H54 (cell line): ENCODE measurements around the gene NCR1.
"Not testable (repeated sequence)": the region's sequence is repeated elsewhere in the genome, so short reads cannot be mapped to it uniquely, and the experiment has no call there.

Experiments
- DNase-seq: peaks from one replicate; pipeline ENCODE4 v3.0.0; 2011; ENCODE audit warnings: low spot score, mixed read lengths; ENCODE audit not compliant: insufficient read length
- FAIRE-seq: peaks from 3 replicates; lab custom pipeline; 2011; peaks lifted over from hg19 to GRCh38; lab: Jason Lieb, UNC
- POLR2A ChIP-seq: IDR thresholded peaks from 2 replicates; pipeline ENCODE4 v1.6.1; 2011; ENCODE audit warnings: low read depth, mild to moderate bottlenecking, low read length

NCR1 gene

DNA sequence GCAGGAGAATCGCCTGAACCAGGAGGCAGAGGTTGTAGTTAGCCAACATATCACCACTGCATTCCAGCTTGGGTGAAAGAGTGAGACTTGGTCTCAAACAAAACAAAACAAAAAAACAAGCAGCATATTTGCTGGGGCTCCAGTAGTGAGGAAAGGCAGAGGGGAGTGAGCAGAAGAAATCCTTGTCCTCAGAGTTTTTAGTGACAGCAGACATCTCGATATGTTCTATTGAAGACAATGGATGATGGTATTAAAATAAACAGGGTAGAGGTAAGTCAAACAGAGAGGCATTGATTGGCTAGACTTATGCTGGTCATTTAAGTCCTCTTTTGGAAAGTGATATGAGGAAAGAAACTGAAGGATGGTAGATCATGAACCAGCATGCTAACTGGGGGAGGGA is 22.4 kb downstream of the NCR1 start:
- DNase-seq (no peak), FAIRE-seq (no peak)
- TF ChIP-seq POLR2A, result no peak

DNA sequence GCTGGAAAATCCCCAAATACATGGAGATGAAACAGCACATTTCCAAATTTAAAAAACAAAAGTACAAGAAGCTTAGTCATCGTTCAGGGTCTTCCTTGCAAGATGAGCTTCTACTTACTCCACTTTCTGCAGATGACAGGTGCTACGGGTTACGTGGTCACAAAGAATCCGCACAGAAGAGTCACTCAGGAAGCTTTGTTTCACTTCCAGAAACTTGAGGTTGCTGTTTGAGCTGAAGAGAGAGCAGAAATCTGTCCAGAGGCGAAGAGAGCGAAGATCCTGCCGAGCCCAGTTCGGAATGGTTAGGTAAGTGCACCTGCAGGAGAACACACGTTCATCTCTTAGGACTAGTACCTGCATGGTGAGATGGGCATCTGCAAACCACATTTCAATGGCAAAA is 32.0 kb downstream of the NCR1 start:
- no peak for TF ChIP-seq POLR2A
- no peak for DNase-seq
- FAIRE-seq, result no peak

DNA sequence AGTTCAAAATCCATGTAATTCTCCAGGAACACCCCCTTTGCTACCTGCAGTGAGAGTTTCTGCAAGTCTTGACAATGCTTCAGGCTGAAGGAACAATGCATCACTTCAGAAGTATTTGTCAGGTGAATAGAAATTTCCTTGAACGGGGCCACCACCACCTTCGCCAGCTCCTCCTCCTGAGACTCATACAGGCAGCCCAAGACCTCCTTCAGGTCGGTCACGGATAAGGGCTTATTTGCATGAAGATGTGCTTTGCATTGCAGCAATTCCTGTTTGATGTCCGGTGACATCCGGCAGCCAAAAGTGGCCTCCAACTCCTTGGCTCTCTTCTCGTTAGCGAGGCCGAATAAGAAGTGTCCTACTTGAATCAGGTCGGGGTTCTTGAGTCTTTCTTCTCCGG is 33.0 kb downstream of the NCR1 start:
- TF ChIP-seq POLR2A, result no peak
- FAIRE-seq (no peak), DNase-seq (no peak)

DNA sequence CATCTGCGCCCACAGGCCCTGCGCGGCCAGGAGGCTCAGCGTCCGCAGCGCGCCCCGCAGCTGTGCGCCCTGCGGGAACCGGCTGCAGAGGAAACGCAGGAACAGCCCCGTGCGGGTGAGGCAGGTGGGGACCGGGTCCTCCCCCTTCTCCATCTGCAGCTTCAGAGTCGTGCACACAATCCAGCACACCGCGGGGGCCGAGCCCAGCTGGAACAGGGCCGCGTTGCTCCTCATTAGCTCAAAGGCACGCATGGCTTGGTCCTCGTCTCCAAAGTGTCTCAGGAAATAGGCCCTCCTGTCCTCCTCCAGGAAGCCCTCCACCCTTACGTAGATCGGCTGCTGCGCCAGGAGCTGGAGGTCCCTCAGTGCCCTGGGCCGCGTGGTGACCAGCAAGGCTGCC is 33.6 kb downstream of the NCR1 start:
- DNase-seq, FAIRE-seq: not testable (repeated sequence)

DNA sequence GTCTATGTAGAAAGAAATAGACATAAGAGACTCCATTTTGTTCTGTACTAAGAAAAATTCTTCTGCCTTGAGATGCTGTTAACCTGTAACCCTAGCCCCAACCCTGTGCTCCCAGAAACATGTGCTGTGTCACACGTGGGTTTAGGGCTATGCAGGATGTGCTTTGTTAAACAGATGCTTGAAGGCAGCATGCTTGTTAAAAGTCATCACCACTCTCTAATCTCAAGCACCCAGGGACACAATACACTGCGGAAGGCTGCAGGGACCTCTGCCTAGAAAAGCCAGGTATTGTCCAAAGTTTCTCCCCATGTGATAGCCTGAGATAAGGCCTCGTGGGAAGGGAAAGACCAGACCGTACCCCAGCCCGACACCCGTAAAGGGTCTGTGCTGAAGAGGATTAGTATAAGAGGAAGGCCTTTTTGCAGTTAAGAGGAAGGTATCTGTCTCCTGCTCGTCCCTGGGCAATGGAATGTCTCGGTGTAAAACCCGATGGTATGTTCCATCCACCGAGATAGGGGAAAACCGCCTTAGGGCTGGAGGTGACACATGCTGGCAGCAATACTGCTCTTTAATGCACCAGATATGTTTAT is 37.9 kb downstream of the NCR1 start:
- FAIRE-seq, DNase-seq: not testable (repeated sequence)

DNA sequence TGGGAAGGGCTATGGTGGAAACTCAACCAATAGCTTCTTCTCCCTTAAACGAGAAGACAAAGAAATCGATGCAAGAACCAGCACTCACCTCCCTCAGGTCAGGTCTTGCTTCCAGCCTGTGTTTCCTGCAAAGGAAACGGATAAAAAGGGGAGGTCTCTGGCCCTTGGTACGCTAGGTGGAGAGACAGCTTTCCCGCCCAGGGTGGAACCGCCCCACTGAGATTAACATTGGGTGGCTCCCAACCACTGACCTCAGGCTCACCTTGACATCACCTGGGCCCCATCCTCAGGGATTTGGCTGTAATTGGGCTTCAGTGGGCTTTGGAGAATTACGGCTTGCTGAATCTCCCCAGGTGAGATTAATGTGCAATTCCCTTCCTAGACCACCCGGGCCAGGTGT is 41.4 kb downstream of the NCR1 start, which contains the start of gene NLRP7:
Gene NLRP7 (minus strand): TSS at position 150 of the 400 bp plus-strand sequence.
- TF ChIP-seq POLR2A, result no peak
- no peak for FAIRE-seq

DNA sequence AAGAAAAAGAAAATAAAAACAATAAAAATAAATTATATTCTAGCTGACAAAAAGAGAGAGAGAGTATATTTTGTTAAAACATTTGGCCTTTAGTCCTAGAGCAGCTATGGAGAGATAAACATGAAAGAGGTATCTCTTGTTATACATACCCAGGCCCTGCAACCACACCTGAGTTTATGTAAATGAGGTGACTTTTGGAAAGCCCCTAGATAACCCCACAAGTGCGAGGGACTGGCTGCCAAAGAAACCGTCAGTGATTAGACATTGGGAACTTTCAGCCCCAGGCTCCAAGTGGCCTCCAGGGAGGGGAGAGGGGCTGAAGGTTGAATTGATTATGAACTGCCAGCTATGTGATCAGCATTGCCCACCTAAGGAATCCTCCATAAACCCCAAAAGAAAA is 43.5 kb downstream of the NCR1 start:
- DNase-seq (no peak), FAIRE-seq (no peak)
- no peak for TF ChIP-seq POLR2A

More for the DNA sequence above, 41.4 kb downstream of the NCR1 start, which contains the start of gene NLRP7:
- no peak for DNase-seq

DNA sequence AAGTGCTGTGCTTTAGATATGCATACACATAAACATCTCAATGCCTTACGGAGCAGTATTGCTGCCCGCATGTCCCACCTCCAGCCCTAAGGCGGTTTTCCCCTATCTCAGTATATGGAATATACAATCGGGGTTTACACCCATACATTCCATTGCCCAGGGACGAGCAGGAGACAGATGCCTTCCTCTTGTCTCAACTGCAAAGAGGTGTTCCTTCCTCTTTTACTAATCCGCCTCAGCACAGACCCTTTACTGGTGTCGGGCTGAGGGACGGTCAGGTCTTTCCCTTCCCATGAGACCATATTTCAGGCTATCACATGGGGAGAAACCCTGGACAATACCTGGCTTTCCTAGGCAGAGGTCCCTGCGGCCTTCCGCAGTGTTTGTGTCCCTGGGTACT is 44.6 kb downstream of the NCR1 start:
- FAIRE-seq, DNase-seq: not testable (repeated sequence)

DNA sequence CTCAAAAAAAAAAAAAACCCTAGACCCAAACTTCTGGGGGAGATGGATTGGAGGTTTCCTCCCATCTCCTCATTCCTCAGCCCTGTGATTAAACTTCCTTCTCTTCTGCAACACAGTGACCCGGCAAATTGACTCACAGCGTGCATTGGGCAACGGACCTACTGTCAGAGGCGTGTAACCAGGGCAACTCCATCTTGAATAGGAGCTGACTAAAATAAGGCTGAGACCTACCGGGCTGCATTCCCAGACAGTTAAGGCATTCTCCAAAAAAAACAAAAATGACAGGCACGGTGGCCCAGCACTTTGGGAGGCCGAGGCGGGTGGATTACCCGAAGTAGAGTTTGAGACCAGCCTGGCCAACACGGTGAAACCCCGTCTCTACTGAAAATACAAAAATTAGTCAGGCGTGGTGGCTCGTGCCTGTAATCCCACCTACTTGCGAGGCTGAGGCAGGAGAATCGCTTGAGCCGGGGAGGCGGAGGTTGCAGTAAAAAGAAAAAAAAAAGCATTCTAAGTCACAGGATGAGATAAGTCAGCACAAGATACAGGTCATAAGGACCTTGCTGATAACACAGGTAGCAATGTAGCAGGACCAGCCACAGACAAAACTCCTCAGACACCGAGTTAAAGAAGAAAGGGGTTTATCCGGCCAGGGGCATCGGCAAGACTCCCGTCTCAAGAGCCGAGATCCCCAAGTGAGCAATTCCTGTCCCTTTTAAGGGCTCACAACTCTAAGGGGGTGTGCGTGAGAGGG is 46.8 kb downstream of the NCR1 start:
- DNase-seq, result peak; percentile 71
- no peak for FAIRE-seq
- no peak for TF ChIP-seq POLR2A

DNA sequence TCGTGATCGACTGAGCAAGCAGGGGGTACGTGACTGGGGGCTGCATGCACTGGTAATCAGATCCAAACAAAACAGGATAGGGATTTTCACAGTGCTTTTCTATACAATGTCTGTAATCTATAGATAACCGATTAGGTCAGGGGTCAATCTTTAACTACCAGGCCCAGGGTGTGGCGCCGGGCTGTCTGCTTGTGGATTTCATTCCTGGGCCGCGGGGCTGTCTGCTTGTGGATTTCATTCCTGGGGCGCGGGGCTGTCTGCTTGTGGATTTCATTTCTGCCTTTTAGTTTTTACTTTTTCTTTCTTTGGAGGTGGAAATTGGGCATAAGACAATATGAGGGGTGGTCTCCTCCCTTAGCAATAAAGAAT is 47.4 kb downstream of the NCR1 start:
- not testable (repeated sequence) for DNase-seq, FAIRE-seq

DNA sequence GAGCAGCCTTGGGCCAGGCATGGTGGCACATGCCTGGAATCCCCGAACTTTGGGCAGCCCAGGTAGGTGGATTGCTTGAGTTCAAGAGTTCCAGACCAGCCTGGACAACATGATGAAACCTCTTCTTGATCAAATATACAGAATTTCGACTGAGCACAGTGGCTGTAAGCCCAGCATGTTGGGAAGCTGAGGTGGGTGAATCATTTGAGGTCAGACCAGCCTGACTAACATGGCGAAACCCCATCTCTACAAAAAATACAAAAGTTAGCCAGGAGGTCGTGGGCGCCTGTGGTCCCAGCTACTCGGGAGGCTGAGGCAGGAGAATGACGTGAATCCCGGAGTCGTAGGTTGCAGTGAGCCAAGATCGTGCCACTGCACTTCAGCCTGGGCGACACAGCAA is 49.4 kb downstream of the NCR1 start:
- FAIRE-seq (no peak), DNase-seq (no peak)
- TF ChIP-seq POLR2A, result no peak

DNA sequence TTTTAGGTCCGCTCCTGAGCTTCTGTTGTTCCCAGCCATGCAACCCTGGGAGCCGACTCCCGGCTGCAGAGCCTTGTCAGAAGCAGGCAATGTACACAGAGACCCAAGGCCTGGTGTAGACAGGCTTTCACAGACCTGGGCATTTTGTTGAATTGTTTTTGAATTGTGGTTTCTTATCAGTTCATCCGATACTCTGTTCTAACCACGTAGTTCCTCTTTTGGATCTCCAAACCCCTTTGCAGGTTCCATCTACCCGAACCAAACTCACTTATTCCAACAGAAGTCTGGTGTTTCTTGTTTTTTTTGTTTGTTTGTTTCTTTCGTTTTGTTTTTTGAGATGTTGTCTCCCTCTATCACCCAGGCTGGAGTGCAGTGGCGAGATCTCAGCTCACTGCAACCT is 53.9 kb downstream of the NCR1 start:
- TF ChIP-seq POLR2A, result no peak
- no peak for FAIRE-seq

More for the DNA sequence above, 53.9 kb downstream of the NCR1 start:
- no peak for DNase-seq
